Measurements from ENCODE around the gene NUAK2.

NUAK2 gene

DNA sequence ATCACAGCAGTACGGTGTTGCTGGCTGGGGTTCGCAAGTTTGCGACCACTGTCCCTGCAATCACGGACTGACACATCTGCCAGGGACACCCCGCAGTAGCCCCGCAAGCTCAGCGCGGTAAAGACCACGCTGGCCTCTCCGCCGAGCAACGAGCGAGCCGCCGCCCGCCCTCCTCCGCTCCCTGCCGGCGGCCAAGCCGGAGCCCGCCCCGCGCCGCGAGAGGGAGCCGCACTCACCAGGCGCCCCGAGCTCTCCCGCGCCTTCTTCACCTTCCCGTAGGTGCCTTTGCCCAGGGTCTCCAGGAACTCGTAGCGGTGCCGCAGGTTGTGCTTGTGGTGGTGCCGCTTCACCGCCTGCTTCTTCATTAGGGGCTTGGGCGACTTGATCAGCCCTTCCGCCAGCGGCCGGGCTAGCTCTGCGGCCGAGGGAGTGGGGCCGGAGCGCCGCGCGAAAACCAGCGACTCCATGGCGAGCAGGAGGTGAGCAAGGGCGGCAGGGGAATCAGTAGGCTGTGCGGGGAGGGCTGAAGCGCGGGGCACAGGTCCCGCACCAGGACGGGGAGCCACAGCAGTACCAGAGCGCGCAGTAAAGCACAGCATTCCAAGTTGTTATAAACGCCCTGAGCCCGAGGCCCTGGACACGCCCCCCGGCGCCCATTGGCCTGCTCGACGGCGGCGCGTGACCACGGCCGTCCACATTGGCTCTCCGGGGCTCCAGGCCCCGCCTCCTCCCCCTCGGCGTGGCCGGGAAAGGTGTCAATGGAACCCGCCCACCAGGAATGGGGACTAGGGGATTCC lies at the start of gene NUAK2 (continued):
- TF ChIP-seq, protein P1, sequence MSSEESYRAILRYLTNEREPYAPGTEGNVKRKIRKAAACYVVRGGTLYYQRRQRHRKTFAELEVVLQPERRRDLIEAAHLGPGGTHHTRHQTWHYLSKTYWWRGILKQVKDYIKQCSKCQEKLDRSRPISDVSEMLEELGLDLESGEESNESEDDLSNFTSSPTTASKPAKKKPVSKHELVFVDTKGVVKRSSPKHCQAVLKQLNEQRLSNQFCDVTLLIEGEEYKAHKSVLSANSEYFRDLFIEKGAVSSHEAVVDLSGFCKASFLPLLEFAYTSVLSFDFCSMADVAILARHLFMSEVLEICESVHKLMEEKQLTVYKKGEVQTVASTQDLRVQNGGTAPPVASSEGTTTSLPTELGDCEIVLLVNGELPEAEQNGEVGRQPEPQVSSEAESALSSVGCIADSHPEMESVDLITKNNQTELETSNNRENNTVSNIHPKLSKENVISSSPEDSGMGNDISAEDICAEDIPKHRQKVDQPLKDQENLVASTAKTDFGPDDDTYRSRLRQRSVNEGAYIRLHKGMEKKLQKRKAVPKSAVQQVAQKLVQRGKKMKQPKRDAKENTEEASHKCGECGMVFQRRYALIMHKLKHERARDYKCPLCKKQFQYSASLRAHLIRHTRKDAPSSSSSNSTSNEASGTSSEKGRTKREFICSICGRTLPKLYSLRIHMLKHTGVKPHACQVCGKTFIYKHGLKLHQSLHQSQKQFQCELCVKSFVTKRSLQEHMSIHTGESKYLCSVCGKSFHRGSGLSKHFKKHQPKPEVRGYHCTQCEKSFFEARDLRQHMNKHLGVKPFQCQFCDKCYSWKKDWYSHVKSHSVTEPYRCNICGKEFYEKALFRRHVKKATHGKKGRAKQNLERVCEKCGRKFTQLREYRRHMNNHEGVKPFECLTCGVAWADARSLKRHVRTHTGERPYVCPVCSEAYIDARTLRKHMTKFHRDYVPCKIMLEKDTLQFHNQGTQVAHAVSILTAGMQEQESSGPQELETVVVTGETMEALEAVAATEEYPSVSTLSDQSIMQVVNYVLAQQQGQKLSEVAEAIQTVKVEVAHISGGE (tag by site-specific recombination; conservative IDR thresholded peaks at IDR 0.05; ENCODE audit: low read depth): no peak
- TF ChIP-seq ZNF624 (tag by site-specific recombination; IDR thresholded peaks at IDR 0.05) (no peak), ZNF311 (tag by site-specific recombination; IDR thresholded peaks at IDR 0.05; ENCODE audit: borderline replicate concordance) (no peak), ZNF707 (tag by site-specific recombination; IDR thresholded peaks at IDR 0.05) (no peak), GLI2 (tag by site-specific recombination; IDR thresholded peaks at IDR 0.05; ENCODE audit: borderline replicate concordance, low read depth) (no peak), ZNF596 (tag by site-specific recombination; IDR thresholded peaks at IDR 0.05) (no peak), ZNF610 (tag by site-specific recombination; IDR thresholded peaks at IDR 0.05; ENCODE audit: borderline replicate concordance) (no peak), ZNF24 (tag by site-specific recombination; IDR thresholded peaks at IDR 0.05) (no peak), ZNF354C (tag by site-specific recombination; IDR thresholded peaks at IDR 0.05; ENCODE audit: borderline replicate concordance, low read depth) (no peak), SP2 (tag by site-specific recombination; IDR thresholded peaks at IDR 0.05) (peak; percentile 90), SP3 (tag by site-specific recombination; IDR thresholded peaks at IDR 0.05) (peak; percentile 70), ZNF670 (tag by site-specific recombination; IDR thresholded peaks at IDR 0.05; ENCODE audit: low read depth) (no peak), ZNF133 (tag by site-specific recombination; IDR thresholded peaks at IDR 0.05) (no peak), ZNF843 (tag by site-specific recombination; IDR thresholded peaks at IDR 0.05) (0 out of 2 replicates have a peak, but pooled peaks have one; percentile 39), ZNF621 (tag by site-specific recombination; IDR thresholded peaks at IDR 0.05) (no peak), REPIN1 (tag by site-specific recombination; IDR thresholded peaks at IDR 0.05; ENCODE audit: low read depth) (no peak), MZF1 (tag by site-specific recombination; IDR thresholded peaks at IDR 0.05; ENCODE audit: borderline replicate concordance) (no peak), KLF9 (tag by site-specific recombination; IDR thresholded peaks at IDR 0.05; ENCODE audit: low read depth) (peak; percentile 81), ZXDB (tag by site-specific recombination; IDR thresholded peaks at IDR 0.05) (no peak; the same call in 1 of the 2 replicates)
- TF ChIP-seq, protein P2, sequence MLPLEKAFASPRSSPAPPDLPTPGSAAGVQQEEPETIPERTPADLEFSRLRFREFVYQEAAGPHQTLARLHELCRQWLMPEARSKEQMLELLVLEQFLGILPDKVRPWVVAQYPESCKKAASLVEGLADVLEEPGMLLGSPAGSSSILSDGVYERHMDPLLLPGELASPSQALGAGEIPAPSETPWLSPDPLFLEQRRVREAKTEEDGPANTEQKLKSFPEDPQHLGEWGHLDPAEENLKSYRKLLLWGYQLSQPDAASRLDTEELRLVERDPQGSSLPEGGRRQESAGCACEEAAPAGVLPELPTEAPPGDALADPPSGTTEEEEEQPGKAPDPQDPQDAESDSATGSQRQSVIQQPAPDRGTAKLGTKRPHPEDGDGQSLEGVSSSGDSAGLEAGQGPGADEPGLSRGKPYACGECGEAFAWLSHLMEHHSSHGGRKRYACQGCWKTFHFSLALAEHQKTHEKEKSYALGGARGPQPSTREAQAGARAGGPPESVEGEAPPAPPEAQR (tag by site-specific recombination; IDR thresholded peaks at IDR 0.05): no peak
- TF ChIP-seq, protein P3, sequence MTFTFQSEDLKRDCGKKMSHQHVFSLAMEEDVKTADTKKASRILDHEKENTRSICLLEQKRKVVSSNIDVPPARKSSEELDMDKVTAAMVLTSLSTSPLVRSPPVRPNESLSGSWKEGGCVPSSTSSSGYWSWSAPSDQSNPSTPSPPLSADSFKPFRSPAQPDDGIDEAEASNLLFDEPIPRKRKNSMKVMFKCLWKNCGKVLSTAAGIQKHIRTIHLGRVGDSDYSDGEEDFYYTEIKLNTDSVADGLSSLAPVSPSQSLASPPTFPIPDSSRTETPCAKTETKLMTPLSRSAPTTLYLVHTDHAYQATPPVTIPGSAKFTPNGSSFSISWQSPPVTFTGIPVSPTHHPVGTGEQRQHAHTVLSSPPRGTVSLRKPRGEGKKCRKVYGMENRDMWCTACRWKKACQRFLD (tag by site-specific recombination; IDR thresholded peaks at IDR 0.05): no peak
- TF ChIP-seq, protein P4, sequence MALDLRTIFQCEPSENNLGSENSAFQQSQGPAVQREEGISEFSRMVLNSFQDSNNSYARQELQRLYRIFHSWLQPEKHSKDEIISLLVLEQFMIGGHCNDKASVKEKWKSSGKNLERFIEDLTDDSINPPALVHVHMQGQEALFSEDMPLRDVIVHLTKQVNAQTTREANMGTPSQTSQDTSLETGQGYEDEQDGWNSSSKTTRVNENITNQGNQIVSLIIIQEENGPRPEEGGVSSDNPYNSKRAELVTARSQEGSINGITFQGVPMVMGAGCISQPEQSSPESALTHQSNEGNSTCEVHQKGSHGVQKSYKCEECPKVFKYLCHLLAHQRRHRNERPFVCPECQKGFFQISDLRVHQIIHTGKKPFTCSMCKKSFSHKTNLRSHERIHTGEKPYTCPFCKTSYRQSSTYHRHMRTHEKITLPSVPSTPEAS (tag by site-specific recombination; IDR thresholded peaks at IDR 0.05): no peak
- TF ChIP-seq, protein P5, sequence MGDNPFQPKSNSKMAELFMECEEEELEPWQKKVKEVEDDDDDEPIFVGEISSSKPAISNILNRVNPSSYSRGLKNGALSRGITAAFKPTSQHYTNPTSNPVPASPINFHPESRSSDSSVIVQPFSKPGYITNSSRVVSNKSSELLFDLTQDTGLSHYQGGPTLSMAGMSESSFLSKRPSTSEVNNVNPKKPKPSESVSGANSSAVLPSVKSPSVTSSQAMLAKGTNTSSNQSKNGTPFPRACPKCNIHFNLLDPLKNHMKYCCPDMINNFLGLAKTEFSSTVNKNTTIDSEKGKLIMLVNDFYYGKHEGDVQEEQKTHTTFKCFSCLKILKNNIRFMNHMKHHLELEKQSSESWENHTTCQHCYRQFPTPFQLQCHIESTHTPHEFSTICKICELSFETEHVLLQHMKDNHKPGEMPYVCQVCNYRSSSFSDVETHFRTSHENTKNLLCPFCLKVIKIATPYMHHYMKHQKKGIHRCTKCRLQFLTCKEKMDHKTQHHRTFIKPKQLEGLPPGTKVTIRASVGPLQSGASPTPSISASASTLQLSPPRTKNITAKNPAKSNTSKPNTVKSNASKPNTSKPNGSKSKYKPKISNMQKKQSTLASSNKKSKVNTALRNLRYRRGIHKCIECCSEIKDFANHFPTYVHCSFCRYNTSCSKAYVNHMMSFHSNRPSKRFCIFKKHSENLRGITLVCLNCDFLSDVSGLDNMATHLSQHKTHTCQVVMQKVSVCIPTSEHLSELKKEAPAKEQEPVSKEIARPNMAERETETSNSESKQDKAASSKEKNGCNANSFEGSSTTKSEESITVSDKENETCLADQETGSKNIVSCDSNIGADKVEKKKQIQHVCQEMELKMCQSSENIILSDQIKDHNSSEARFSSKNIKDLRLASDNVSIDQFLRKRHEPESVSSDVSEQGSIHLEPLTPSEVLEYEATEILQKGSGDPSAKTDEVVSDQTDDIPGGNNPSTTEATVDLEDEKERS (tag by site-specific recombination; IDR thresholded peaks at IDR 0.05): no peak
- TF ChIP-seq, protein P6, sequence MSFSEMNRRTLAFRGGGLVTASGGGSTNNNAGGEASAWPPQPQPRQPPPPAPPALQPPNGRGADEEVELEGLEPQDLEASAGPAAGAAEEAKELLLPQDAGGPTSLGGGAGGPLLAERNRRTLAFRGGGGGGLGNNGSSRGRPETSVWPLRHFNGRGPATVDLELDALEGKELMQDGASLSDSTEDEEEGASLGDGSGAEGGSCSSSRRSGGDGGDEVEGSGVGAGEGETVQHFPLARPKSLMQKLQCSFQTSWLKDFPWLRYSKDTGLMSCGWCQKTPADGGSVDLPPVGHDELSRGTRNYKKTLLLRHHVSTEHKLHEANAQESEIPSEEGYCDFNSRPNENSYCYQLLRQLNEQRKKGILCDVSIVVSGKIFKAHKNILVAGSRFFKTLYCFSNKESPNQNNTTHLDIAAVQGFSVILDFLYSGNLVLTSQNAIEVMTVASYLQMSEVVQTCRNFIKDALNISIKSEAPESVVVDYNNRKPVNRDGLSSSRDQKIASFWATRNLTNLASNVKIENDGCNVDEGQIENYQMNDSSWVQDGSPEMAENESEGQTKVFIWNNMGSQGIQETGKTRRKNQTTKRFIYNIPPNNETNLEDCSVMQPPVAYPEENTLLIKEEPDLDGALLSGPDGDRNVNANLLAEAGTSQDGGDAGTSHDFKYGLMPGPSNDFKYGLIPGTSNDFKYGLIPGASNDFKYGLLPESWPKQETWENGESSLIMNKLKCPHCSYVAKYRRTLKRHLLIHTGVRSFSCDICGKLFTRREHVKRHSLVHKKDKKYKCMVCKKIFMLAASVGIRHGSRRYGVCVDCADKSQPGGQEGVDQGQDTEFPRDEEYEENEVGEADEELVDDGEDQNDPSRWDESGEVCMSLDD (tag by site-specific recombination; IDR thresholded peaks at IDR 0.05): no peak
